Body of pancreas (tissue), 4 donors: ENCODE measurements around the gene DIS3L2.

ENCODE experiments used
- CTCF ChIP-seq, 7 experiments: fragments of 450-650 bp in 4 of 7; fragments of 200-600 bp in 3 of 7; sonication (generic) in 3 of 7; IDR thresholded peaks; one replicate each; pipeline ENCODE4 v1.5.1; 2016 to 2019; ENCODE audit warnings: antibody characterized with exemption in 7 of 7
- POLR2A ChIP-seq, 3 donors: fragments of 450-650 bp; IDR thresholded peaks; one replicate each; pipeline ENCODE4 v1.6.1; 2016; ENCODE audit warnings: antibody characterized with exemption in 3 of 3, mild to moderate bottlenecking in 2 of 3

GRCh38 chr2:232263295-232263694 is 301.8 kb downstream of the DIS3L2 start:
- TF ChIP-seq POLR2A (IDR thresholded peaks at IDR 0.05), result no peak
- no peak for TF ChIP-seq CTCF (IDR thresholded peaks at IDR 0.05)
